Smooth muscle cell (in vitro differentiated cells): ENCODE measurements around the gene PHC2. TPM values are rescaled to one million over a fixed set of nuclear protein-coding genes. Genes with fewer than 3 reads are reported as not detected.

ENCODE experiments used
- DNase-seq: peaks from one replicate; lab custom pipeline; 2025; ENCODE audit not compliant: unreplicated experiment; lab: John Stamatoyannopoulos, UW
- H2AFZ ChIP-seq: fragments of 200-600 bp; sonication (generic); 2 replicates; pipeline ENCODE4 v1.6.0; 2016; ENCODE audit warnings: antibody characterized with exemption, low read depth, mild to moderate bottlenecking
- H3F3A ChIP-seq: fragments of 200-600 bp; sonication (generic); 2 replicates; pipeline ENCODE4 v1.6.0; 2017; ENCODE audit warnings: antibody characterized with exemption, low read depth
- H3K27ac ChIP-seq: fragments of 200-600 bp; sonication (generic); 2 replicates; pipeline ENCODE4 v1.5.1; 2016; ENCODE audit warnings: low read depth, mild to moderate bottlenecking
- H3K27me3 ChIP-seq: fragments of 200-600 bp; sonication (generic); 2 replicates; pipeline ENCODE4 v1.6.1; 2016; ENCODE audit warnings: low read depth, mild to moderate bottlenecking
- H3K36me3 ChIP-seq: fragments of 200-600 bp; sonication (generic); 2 replicates; pipeline ENCODE4 v1.5.1; 2016; ENCODE audit warnings: low read depth
- H3K4me1 ChIP-seq: fragments of 200-600 bp; sonication (generic); 2 replicates; pipeline ENCODE4 v1.5.1; 2016; ENCODE audit warnings: low read depth
- H3K4me2 ChIP-seq: fragments of 200-600 bp; sonication (generic); 2 replicates; pipeline ENCODE4 v1.6.0; 2016; ENCODE audit warnings: mild to moderate bottlenecking
- H3K4me3 ChIP-seq: fragments of 200-600 bp; sonication (generic); 2 replicates; pipeline ENCODE4 v1.5.1; 2016; ENCODE audit warnings: mild to moderate bottlenecking
- H3K79me2 ChIP-seq: fragments of 200-600 bp; sonication (generic); 2 replicates; pipeline ENCODE4 v1.6.0; 2016; ENCODE audit warnings: low read depth, mild to moderate bottlenecking
- H3K9ac ChIP-seq: fragments of 200-600 bp; sonication (generic); 2 replicates; pipeline ENCODE4 v1.6.0; 2016; ENCODE audit warnings: low read depth
- H3K9me3 ChIP-seq: fragments of 200-600 bp; sonication (generic); replicated peaks from 2 replicates; pipeline ENCODE4 v1.5.1; 2016; ENCODE audit warnings: low read depth
- H4K20me1 ChIP-seq: fragments of 200-600 bp; sonication (generic); 2 replicates; pipeline ENCODE4 v1.6.0; 2016; ENCODE audit warnings: low read depth
- CTCF ChIP-seq: fragments of 200-600 bp; sonication (generic); IDR thresholded peaks from 2 replicates; pipeline ENCODE4 v1.5.1; 2017; ENCODE audit warnings: borderline replicate concordance, mild to moderate bottlenecking, antibody characterized with exemption; ENCODE audit not compliant: insufficient read depth, poor library complexity, severe bottlenecking
- WGBS: methylation state at CpG from one replicate; pipeline ENCODE4 v1.1.7; 2016; ENCODE audit warnings: low lambda C conversion rate; 5-methylcytosine and 5-hydroxymethylcytosine counted together
- polyA plus RNA-seq: library from polyadenylated mRNA; unstranded; fragments of >200 nt; fragmentation: Nextera tagmentation; extraction: Ambion mirVana; gene quantifications from 2 replicates; pipeline ENCODE4 v1.2.1, GENCODE V29; 2016
- total RNA-seq: library from RNA; depleted of rRNA; stranded (reverse); fragments of >200 nt; gene quantifications from 2 replicates; pipeline ENCODE4 v1.2.3, GENCODE V29; 2014

Gene PHC2
- total and polyA plus RNA-seq, 2 experiments from 2014 or later: 42.4 to 109 TPM

- H2AFZ ChIP-seq: no peak overlapping the region
- H3F3A ChIP-seq: no peaks in the 10 kb centered on the region
- WGBS: 67% methylated on average over 6 of the region's 6 CpGs
- H3K79me2 ChIP-seq: no peaks in the 10 kb centered on the region
- no peak for DNase-seq
- H3K36me3 ChIP-seq: no peaks in the 10 kb centered on the region
- H4K20me1 ChIP-seq: no peaks in the 10 kb centered on the region
- no peaks in the 10 kb centered on the region for H3K9me3 ChIP-seq
- peaks cover 4% of the 10 kb centered on the region for H3K4me1 ChIP-seq
- H3K4me3 ChIP-seq: no peak overlapping the region
- H3K27ac ChIP-seq: no peak overlapping the region
- no peaks in the 10 kb centered on the region for H3K27me3 ChIP-seq
- no peak overlapping the region for H3K9ac ChIP-seq
- no peak overlapping the region for H3K4me2 ChIP-seq
- TF ChIP-seq CTCF: no peak
Measured at GRCh38 chr1:33456502-33456886, 25.6 kb upstream of the PHC2 start.

- H3K9ac ChIP-seq: no peak overlapping the region
- no peak overlapping the region for H3K4me2 ChIP-seq
- TF ChIP-seq CTCF: peak; percentile 56
- H3K27ac ChIP-seq: no peak overlapping the region
- H3F3A ChIP-seq: no peaks in the 10 kb centered on the region
- H4K20me1 ChIP-seq: no peaks in the 10 kb centered on the region
- peaks cover 4% of the 10 kb centered on the region for H3K4me1 ChIP-seq
- peak overlapping the region; percentile 75 for H2AFZ ChIP-seq
- WGBS: 69% methylated on average over 8 of the region's 8 CpGs
- no peaks in the 10 kb centered on the region for H3K27me3 ChIP-seq
- H3K9me3 ChIP-seq: no peaks in the 10 kb centered on the region
- no peaks in the 10 kb centered on the region for H3K79me2 ChIP-seq
- no peak overlapping the region for H3K4me3 ChIP-seq
- no peak for DNase-seq
- H3K36me3 ChIP-seq: no peaks in the 10 kb centered on the region
Measured at GRCh38 chr1:33455539-33456501, 24.9 kb upstream of the PHC2 start.

DNA sequence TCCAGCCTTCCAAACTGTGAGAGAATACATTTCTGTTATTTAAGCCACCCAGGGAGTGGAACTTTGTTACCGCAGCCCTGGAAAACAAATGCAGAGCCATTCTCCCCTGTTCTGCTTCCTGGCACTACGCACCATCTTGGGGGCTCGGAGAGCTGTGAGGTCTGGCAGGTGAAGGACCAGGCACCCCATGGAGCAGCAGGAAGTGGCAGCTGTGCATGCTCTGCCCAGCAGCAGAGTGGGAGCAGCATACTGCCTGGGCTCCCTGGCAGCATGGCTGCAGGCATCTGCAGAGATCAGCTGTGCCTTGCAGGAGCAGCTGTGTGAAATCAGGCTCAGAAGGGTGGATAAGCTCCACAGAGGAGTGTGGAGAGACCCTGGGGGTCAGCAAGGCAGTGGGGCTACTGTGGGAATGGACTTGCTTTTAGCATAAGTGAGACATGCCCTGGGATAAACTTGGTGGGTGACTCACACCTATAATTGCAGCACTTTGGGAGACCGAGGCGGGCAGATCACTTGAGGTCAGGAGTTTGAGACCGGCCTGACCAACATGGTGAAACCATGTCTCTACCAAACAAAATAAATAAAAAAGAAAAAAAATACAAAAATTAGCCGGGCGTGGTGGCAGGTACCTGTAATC lies 23.9 kb upstream of the PHC2 start:
- no peaks in the 10 kb centered on the region for H3K27me3 ChIP-seq
- no peak overlapping the region for H2AFZ ChIP-seq
- no peaks in the 10 kb centered on the region for H3K9me3 ChIP-seq
- H3K4me3 ChIP-seq: no peak overlapping the region
- H4K20me1 ChIP-seq: no peaks in the 10 kb centered on the region
- DNase-seq: no peak
- no peak overlapping the region for H3K4me2 ChIP-seq
- no peak overlapping the region for H3K9ac ChIP-seq
- no peaks in the 10 kb centered on the region for H3F3A ChIP-seq
- no peaks in the 10 kb centered on the region for H3K79me2 ChIP-seq
- peaks cover 4% of the 10 kb centered on the region for H3K4me1 ChIP-seq
- H3K36me3 ChIP-seq: no peaks in the 10 kb centered on the region
- no peak overlapping the region for H3K27ac ChIP-seq
- no peak for TF ChIP-seq CTCF
- WGBS: 89% methylated on average over 8 of the region's 8 CpGs
